Right cardiac atrium (tissue), 5 donors: Measurements from ENCODE around the gene FXYD1. TPM values are rescaled to one million over a fixed set of nuclear protein-coding genes. Genes with fewer than 3 reads are reported as not detected.
"Not testable (repeated sequence)": the region's sequence is repeated elsewhere in the genome, so short reads cannot be mapped to it uniquely, and the experiment has no call there.

ENCODE experiments used
- ATAC-seq, 2 donors: fragments of 200-7000 bp; cut with Tn5 transposase; one replicate each; pipeline versions ENCODE4 v1.8.0 to v1.9.1; 2020; ENCODE audit warnings: moderate library complexity in 2 of 2, mild to moderate bottlenecking in 1 of 2
- DNase-seq, 3 donors: peaks; one replicate each; pipeline ENCODE4 v3.0.0-alpha.2; 2020
- H3K27ac ChIP-seq: one replicate; pipeline ENCODE4 v1.5.1; 2013; ENCODE audit warnings: mild to moderate bottlenecking, low read length, control low read depth, moderate library complexity
- H3K27me3 ChIP-seq: one replicate; pipeline ENCODE4 v1.6.1; 2013; ENCODE audit not compliant: control insufficient read depth, insufficient read depth
- H3K4me1 ChIP-seq: one replicate; pipeline ENCODE4 v1.6.1; 2013; ENCODE audit warnings: low read length; ENCODE audit not compliant: control insufficient read depth, insufficient read depth
- H3K4me3 ChIP-seq: one replicate; pipeline ENCODE4 v1.5.1; 2013; ENCODE audit warnings: low read length, control low read depth
- H3K9me3 ChIP-seq: one replicate; pipeline ENCODE4 v1.6.1; 2013; ENCODE audit warnings: low read length; ENCODE audit not compliant: control insufficient read depth
- WGBS: extraction: QIAGEN DNeasy Blood & Tissue Kit; methylation state at CpG from one replicate; pipeline ENCODE4 v1.1.7; 2013; 5-methylcytosine and 5-hydroxymethylcytosine counted together
- intact Hi-C, 4 donors: fragments of 100-400 bp; cut with DNase I; formaldehyde crosslinking; loops; one replicate each; pipeline versions ENCODE4 v1.11.0 to v1.14.0; 2022 to 2023
- polyA plus RNA-seq: library from polyadenylated mRNA; stranded (reverse); fragments of 200-250 nt; gene quantifications from one replicate; pipeline ENCODE4 v1.2.3, GENCODE V29; 2013
- total RNA-seq, 4 donors: library from RNA; stranded (reverse); fragmentation: NEBNext Ultra II Directional; extraction: Animal tissue kit (Norgen Biotek cat#: 25700); gene quantifications; one replicate each; pipeline ENCODE4 v1.2.1, GENCODE V29; 2021
- donor health status: healthy with polysubstance abuse.
- donor health status: DM: no; HTN: yes; CAD: no.
- donor health status: DM: no; HTN: no; CAD: no.
- donor health status: DM: no; HTN: yes; CAD: no; lungs with severe emphysema.
- donor health status: DM: yes; HTN: yes; CAD: no.

The FXYD1 gene
- total and polyA plus RNA-seq, 5 donors, result 289 to 544 (median 485) TPM

GRCh38 chr19:35099155-35099896 lies 39.3 kb upstream of the FXYD1 start:
- no peaks in the 10 kb centered on the region for H3K4me1 ChIP-seq
- H3K9me3 ChIP-seq, result no peaks in the 10 kb centered on the region
- H3K27ac ChIP-seq, result no peak overlapping the region
- intact Hi-C loops, result no loop called here
- H3K4me3 ChIP-seq, result no peak overlapping the region
- DNase-seq (no peak), ATAC-seq (peak in 1 of 2 donors; percentile 10)
- no peaks in the 10 kb centered on the region for H3K27me3 ChIP-seq
- 82% methylated on average over 21 of the region's 21 CpGs for WGBS

- H3K4me1 ChIP-seq, result no peaks in the 10 kb centered on the region
- H3K27ac ChIP-seq, result no peak overlapping the region
- H3K4me3 ChIP-seq, result no peak overlapping the region
- ATAC-seq, result no peak
- no peaks in the 10 kb centered on the region for H3K9me3 ChIP-seq
- no peak for DNase-seq
- intact Hi-C loops, result no loop called here
- 94% methylated on average over 13 of the region's 13 CpGs for WGBS
- H3K27me3 ChIP-seq, result no peaks in the 10 kb centered on the region
Measured at GRCh38 chr19:35099897-35100275, 38.7 kb upstream of the FXYD1 start.

GRCh38 chr19:35100588-35101533 lies 37.8 kb upstream of the FXYD1 start:
- H3K27me3 ChIP-seq, result no peaks in the 10 kb centered on the region
- 70% methylated on average over 16 of the region's 16 CpGs for WGBS
- DNase-seq (no peak), ATAC-seq (no peak)
- H3K27ac ChIP-seq, result no peak overlapping the region
- H3K4me1 ChIP-seq, result no peaks in the 10 kb centered on the region
- no peaks in the 10 kb centered on the region for H3K9me3 ChIP-seq
- H3K4me3 ChIP-seq, result no peak overlapping the region
- intact Hi-C loops, result no loop called here

GRCh38 chr19:35101949-35102348 lies 36.7 kb upstream of the FXYD1 start:
- ATAC-seq, H3K9me3 ChIP-seq, intact Hi-C loops, DNase-seq, H3K27ac ChIP-seq, H3K27me3 ChIP-seq, H3K4me1 ChIP-seq, H3K4me3 ChIP-seq: not testable (repeated sequence)
- WGBS, result 94% methylated on average over 10 of the region's 10 CpGs

- H3K27ac ChIP-seq, H3K4me1 ChIP-seq, intact Hi-C loops, DNase-seq, H3K4me3 ChIP-seq, ATAC-seq, H3K27me3 ChIP-seq, H3K9me3 ChIP-seq: not testable (repeated sequence)
- WGBS, result 77% methylated on average over 10 of the region's 10 CpGs
Measured at GRCh38 chr19:35103614-35104013, 35.0 kb upstream of the FXYD1 start.

GRCh38 chr19:35104361-35104760 lies 34.3 kb upstream of the FXYD1 start:
- Histone ChIP-seq H3K4me3 (no peak overlapping the region), H3K27ac (no peak overlapping the region), H3K9me3 (no peaks in the 10 kb centered on the region), H3K27me3 (no peaks in the 10 kb centered on the region), H3K4me1 (no peaks in the 10 kb centered on the region)
- ATAC-seq (no peak), DNase-seq (no peak)
- intact Hi-C loops, result no loop called here
- 92% methylated on average over 11 of the region's 11 CpGs for WGBS

- WGBS, result 97% methylated on average over 6 of the region's 6 CpGs
- Histone ChIP-seq H3K4me3 (no peak overlapping the region), H3K4me1 (no peaks in the 10 kb centered on the region), H3K27ac (no peak overlapping the region), H3K27me3 (no peaks in the 10 kb centered on the region), H3K9me3 (no peaks in the 10 kb centered on the region)
- ATAC-seq (no peak), DNase-seq (no peak)
- intact Hi-C loops, result no loop called here
Measured at GRCh38 chr19:35105047-35105410, 33.6 kb upstream of the FXYD1 start.

- Histone ChIP-seq H3K27ac (no peak overlapping the region), H3K4me1 (no peaks in the 10 kb centered on the region), H3K27me3 (no peaks in the 10 kb centered on the region), H3K9me3 (no peaks in the 10 kb centered on the region), H3K4me3 (no peak overlapping the region)
- no peak for ATAC-seq
- DNase-seq, result peak in 1 of 3 donors; percentile 40
- intact Hi-C loops, result no loop called here
- 90% methylated on average over 30 of the region's 30 CpGs for WGBS
Measured at GRCh38 chr19:35105411-35106290, 33.0 kb upstream of the FXYD1 start.

- Histone ChIP-seq H3K4me1 (no peaks in the 10 kb centered on the region), H3K4me3 (no peak overlapping the region), H3K9me3 (no peaks in the 10 kb centered on the region), H3K27ac (no peak overlapping the region), H3K27me3 (no peaks in the 10 kb centered on the region)
- intact Hi-C loops, result no loop called here
- ATAC-seq, result no peak
- DNase-seq, result peak in 1 of 3 donors; percentile 46
- WGBS, result 83% methylated on average over 9 of the region's 9 CpGs
Measured at GRCh38 chr19:35106291-35106583, 32.4 kb upstream of the FXYD1 start.

- ATAC-seq (no peak), DNase-seq (no peak)
- Histone ChIP-seq H3K27ac (no peak overlapping the region), H3K4me3 (no peak overlapping the region), H3K27me3 (no peaks in the 10 kb centered on the region), H3K9me3 (no peaks in the 10 kb centered on the region), H3K4me1 (no peaks in the 10 kb centered on the region)
- 37% methylated on average over 2 of the region's 2 CpGs for WGBS
- intact Hi-C loops, result no loop called here
Measured at GRCh38 chr19:35106898-35107541, 31.6 kb upstream of the FXYD1 start.
